Measurements from ENCODE around the gene IFRD2.

Gene IFRD2

GRCh38 chr3:50298836-50299637 lies 6.8 kb upstream of the IFRD2 start, which contains the start of the genes HYAL3 and NAA80:
HYAL3 (minus strand) TSS chr3:50299405; CDS start chr3:50295602, 3,803 bp downstream.
NAA80 (minus strand) TSS chr3:50299405; CDS start chr3:50297463, 1,942 bp downstream.
- Histone ChIP-seq H3K4me2 (ENCODE audit: low read length) (peak within 1 kb of the TSS; percentile 99), H3K27me3 (ENCODE audit: control insufficient read depth, insufficient read depth, low read length) (no peaks in the 10 kb centered on the region), H3K4me1 (ENCODE audit: control insufficient read depth, insufficient read depth, low read length) (peaks cover 22% of the 10 kb centered on the region), H3K9ac (ENCODE audit: low read depth, low read length) (peak within 1 kb of the TSS; percentile 86), H3K9me3 (replicated peaks; ENCODE audit: low read length) (no peaks in the 10 kb centered on the region), H3K36me3 (ENCODE audit: insufficient read depth, low read length) (no peaks in the 10 kb centered on the region), H3K4me3 (ENCODE audit: low read length) (peak within 1 kb of the TSS; percentile 97)

GRCh38 chr3:50297896-50298725 lies 5.9 kb upstream of the IFRD2 start:
- H3K27me3 ChIP-seq (ENCODE audit: control insufficient read depth, insufficient read depth, low read length), result no peaks in the 10 kb centered on the region
- H3K9me3 ChIP-seq (replicated peaks; ENCODE audit: low read length), result no peaks in the 10 kb centered on the region
- no peaks in the 10 kb centered on the region for H3K36me3 ChIP-seq (ENCODE audit: insufficient read depth, low read length)
- peak overlapping the region; percentile 86 for H3K9ac ChIP-seq (ENCODE audit: low read depth, low read length)
- peak overlapping the region; percentile 97 for H3K4me3 ChIP-seq (ENCODE audit: low read length)
- H3K4me2 ChIP-seq (ENCODE audit: low read length), result peak overlapping the region; percentile 99
- peaks cover 22% of the 10 kb centered on the region for H3K4me1 ChIP-seq (ENCODE audit: control insufficient read depth, insufficient read depth, low read length)

- Histone ChIP-seq H3K9ac (ENCODE audit: low read depth, low read length) (no peak overlapping the region), H3K27me3 (ENCODE audit: control insufficient read depth, insufficient read depth, low read length) (no peaks in the 10 kb centered on the region), H3K4me2 (ENCODE audit: low read length) (no peak overlapping the region), H3K4me3 (ENCODE audit: low read length) (no peak overlapping the region), H3K9me3 (replicated peaks; ENCODE audit: low read length) (no peaks in the 10 kb centered on the region), H3K4me1 (ENCODE audit: control insufficient read depth, insufficient read depth, low read length) (peaks cover 28% of the 10 kb centered on the region), H3K36me3 (ENCODE audit: insufficient read depth, low read length) (no peaks in the 10 kb centered on the region)
These were observed 5.2 kb upstream of the IFRD2 start for GRCh38 chr3:50297384-50297775.

GRCh38 chr3:50296721-50297383 lies 4.6 kb upstream of the IFRD2 start:
- H3K9ac ChIP-seq (ENCODE audit: low read depth, low read length), result no peak overlapping the region
- no peak overlapping the region for H3K4me2 ChIP-seq (ENCODE audit: low read length)
- no peaks in the 10 kb centered on the region for H3K36me3 ChIP-seq (ENCODE audit: insufficient read depth, low read length)
- no peak overlapping the region for H3K4me3 ChIP-seq (ENCODE audit: low read length)
- peaks cover 28% of the 10 kb centered on the region for H3K4me1 ChIP-seq (ENCODE audit: control insufficient read depth, insufficient read depth, low read length)
- H3K27me3 ChIP-seq (ENCODE audit: control insufficient read depth, insufficient read depth, low read length), result no peaks in the 10 kb centered on the region
- H3K9me3 ChIP-seq (replicated peaks; ENCODE audit: low read length), result no peaks in the 10 kb centered on the region

GRCh38 chr3:50295553-50296431 lies 3.6 kb upstream of the IFRD2 start:
- no peaks in the 10 kb centered on the region for H3K27me3 ChIP-seq (ENCODE audit: control insufficient read depth, insufficient read depth, low read length)
- peaks cover 28% of the 10 kb centered on the region for H3K4me1 ChIP-seq (ENCODE audit: control insufficient read depth, insufficient read depth, low read length)
- no peak overlapping the region for H3K9ac ChIP-seq (ENCODE audit: low read depth, low read length)
- no peak overlapping the region for H3K4me2 ChIP-seq (ENCODE audit: low read length)
- no peak overlapping the region for H3K4me3 ChIP-seq (ENCODE audit: low read length)
- H3K36me3 ChIP-seq (ENCODE audit: insufficient read depth, low read length), result no peaks in the 10 kb centered on the region
- H3K9me3 ChIP-seq (replicated peaks; ENCODE audit: low read length), result no peaks in the 10 kb centered on the region

GRCh38 chr3:50294492-50295403 lies 2.5 kb upstream of the IFRD2 start:
- H3K27me3 ChIP-seq (ENCODE audit: control insufficient read depth, insufficient read depth, low read length), result no peaks in the 10 kb centered on the region
- H3K4me3 ChIP-seq (ENCODE audit: low read length), result no peak overlapping the region
- no peak overlapping the region for H3K4me2 ChIP-seq (ENCODE audit: low read length)
- H3K9ac ChIP-seq (ENCODE audit: low read depth, low read length), result no peak overlapping the region
- H3K9me3 ChIP-seq (replicated peaks; ENCODE audit: low read length), result no peaks in the 10 kb centered on the region
- peaks cover 7% of the 10 kb centered on the region for H3K36me3 ChIP-seq (ENCODE audit: insufficient read depth, low read length)
- H3K4me1 ChIP-seq (ENCODE audit: control insufficient read depth, insufficient read depth, low read length), result peaks cover 18% of the 10 kb centered on the region

- peaks cover 17% of the 10 kb centered on the region for H3K4me1 ChIP-seq (ENCODE audit: control insufficient read depth, insufficient read depth, low read length)
These were observed 1.9 kb upstream of the IFRD2 start for GRCh38 chr3:50294089-50294488.

GRCh38 chr3:50293079-50293801 lies 1.0 kb upstream of the IFRD2 start:
- H3K9ac ChIP-seq (ENCODE audit: low read depth, low read length), result peak overlapping the region; percentile 66

More at GRCh38 chr3:50294089-50294488, 1.9 kb upstream of the IFRD2 start:
- Histone ChIP-seq H3K4me3 (ENCODE audit: low read length) (no peak overlapping the region), H3K27me3 (ENCODE audit: control insufficient read depth, insufficient read depth, low read length) (no peaks in the 10 kb centered on the region), H3K9ac (ENCODE audit: low read depth, low read length) (no peak overlapping the region), H3K4me2 (ENCODE audit: low read length) (no peak overlapping the region), H3K9me3 (replicated peaks; ENCODE audit: low read length) (no peaks in the 10 kb centered on the region), H3K36me3 (ENCODE audit: insufficient read depth, low read length) (peaks cover 13% of the 10 kb centered on the region)

GRCh38 chr3:50290161-50290641 lies 2.0 kb downstream of the IFRD2 start:
- H3K9me3 ChIP-seq (replicated peaks; ENCODE audit: low read length), result no peaks in the 10 kb centered on the region
- no peaks in the 10 kb centered on the region for H3K27me3 ChIP-seq (ENCODE audit: control insufficient read depth, insufficient read depth, low read length)
- peak overlapping the region; percentile 91 for H3K4me2 ChIP-seq (ENCODE audit: low read length)
- H3K9ac ChIP-seq (ENCODE audit: low read depth, low read length), result no peak overlapping the region
- no peak overlapping the region for H3K4me3 ChIP-seq (ENCODE audit: low read length)
- H3K4me1 ChIP-seq (ENCODE audit: control insufficient read depth, insufficient read depth, low read length), result peaks cover 6% of the 10 kb centered on the region
- peaks cover 38% of the 10 kb centered on the region for H3K36me3 ChIP-seq (ENCODE audit: insufficient read depth, low read length)

More at GRCh38 chr3:50293079-50293801, 1.0 kb upstream of the IFRD2 start:
- no peaks in the 10 kb centered on the region for H3K9me3 ChIP-seq (replicated peaks; ENCODE audit: low read length)
- peaks cover 9% of the 10 kb centered on the region for H3K4me1 ChIP-seq (ENCODE audit: control insufficient read depth, insufficient read depth, low read length)
- peaks cover 19% of the 10 kb centered on the region for H3K36me3 ChIP-seq (ENCODE audit: insufficient read depth, low read length)
- peak overlapping the region; percentile 66 for H3K4me3 ChIP-seq (ENCODE audit: low read length)
- H3K4me2 ChIP-seq (ENCODE audit: low read length), result peak overlapping the region; percentile 86
- no peaks in the 10 kb centered on the region for H3K27me3 ChIP-seq (ENCODE audit: control insufficient read depth, insufficient read depth, low read length)
